HCT116 (cell line): ENCODE measurements around the gene REPS1.

Experiments used
- CTCF ChIP-seq, 3 experiments: fragments of 200-600 bp in 1 of 3; sonication (generic) in 1 of 3; IDR thresholded peaks in 2 of 3; conservative IDR thresholded peaks in 1 of 3; 2 replicates each; pipeline ENCODE4 v1.5.1; 2012 to 2017; ENCODE audit warnings: low read depth in 2 of 3, low read length in 2 of 3, antibody characterized with exemption in 1 of 3, borderline replicate concordance in 1 of 3, control low read depth in 1 of 3, mild to moderate bottlenecking in 1 of 3, mixed read lengths in 1 of 3, mixed run types in 1 of 3, moderate library complexity in 1 of 3; ENCODE audit not compliant: insufficient read depth in 1 of 3
- EZH2 ChIP-seq: fragments of 200-600 bp; sonication (generic); IDR thresholded peaks from 2 replicates; pipeline ENCODE4 v1.6.1; 2017; ENCODE audit warnings: antibody characterized with exemption, mixed run types
- EZH2phosphoT487 ChIP-seq: fragments of 200-600 bp; IDR thresholded peaks from 2 replicates; pipeline ENCODE4 v1.6.1; 2018; ENCODE audit warnings: antibody characterized with exemption, borderline replicate concordance
- MAX ChIP-seq: IDR thresholded peaks from 2 replicates; pipeline ENCODE4 v1.6.1; 2012
- POLR2A ChIP-seq: IDR thresholded peaks from 2 replicates; pipeline ENCODE4 v1.7.0; 2011; ENCODE audit warnings: borderline replicate concordance; ENCODE audit not compliant: insufficient read depth, insufficient read length; ENCODE audit errors: extremely low read depth
- POLR2AphosphoS5 ChIP-seq: IDR thresholded peaks from 2 replicates; pipeline ENCODE4 v1.6.1; 2011; ENCODE audit warnings: mild to moderate bottlenecking, low read depth, low read length, moderate library complexity
- SIN3A ChIP-seq: IDR thresholded peaks from 2 replicates; pipeline ENCODE4 v1.6.1; 2012; ENCODE audit warnings: low read depth

GRCh38 chr6:138986578-138986977 lies 1.5 kb downstream of the REPS1 start:
- TF ChIP-seq CTCF (IDR thresholded peaks at IDR 0.05 in 2 of 3, conservative IDR thresholded peaks at IDR 0.05 in 1 of 3; ENCODE audit: borderline replicate concordance in 1 of 3, insufficient read depth in 1 of 3, low read depth in 2 of 3, low read length in 2 of 3) (no peak), SIN3A (0 out of 2 replicates have a peak, but pooled peaks have one; percentile 20), MAX (no peak), EZH2phosphoT487 (no peak), POLR2A (no peak), EZH2 (no peak), POLR2AphosphoS5 (no peak)
